Mesothelial cell of epicardium (in vitro differentiated cells): ENCODE data around the gene YIPF1. TPM values are rescaled to one million over a fixed set of nuclear protein-coding genes. Genes with fewer than 3 reads are reported as not detected.
"Not testable (repeated sequence)": the region's sequence is repeated elsewhere in the genome, so short reads cannot be mapped to it uniquely, and the experiment has no call there.

Experiments
- DNase-seq, 2 experiments: peaks; one replicate each; pipeline ENCODE4 v3.0.0; 2021; ENCODE audit warnings: low spot score in 2 of 2; ENCODE audit not compliant: unreplicated experiment in 2 of 2
- H3K27ac Mint-ChIP-seq: 2 replicates; pipeline ENCODE4 v1.8.0; 2021; ENCODE audit warnings: mixed read lengths
- H3K27me3 Mint-ChIP-seq: 2 replicates; pipeline ENCODE4 v1.8.0; 2021; ENCODE audit warnings: low read depth, mixed read lengths
- H3K36me3 Mint-ChIP-seq: 2 replicates; pipeline ENCODE4 v1.8.0; 2021; ENCODE audit warnings: mixed read lengths
- H3K4me1 Mint-ChIP-seq: 2 replicates; pipeline ENCODE4 v1.8.0; 2021; ENCODE audit warnings: mixed read lengths
- H3K4me3 Mint-ChIP-seq: 2 replicates; pipeline ENCODE4 v1.8.0; 2021; ENCODE audit warnings: mild to moderate bottlenecking, moderate library complexity, mixed read lengths
- H3K9me3 Mint-ChIP-seq: 2 replicates; pipeline ENCODE4 v1.8.0; 2021; ENCODE audit warnings: mixed read lengths
- CTCF ChIP-seq: fragments of 200-600 bp; sonication (generic); IDR thresholded peaks from one replicate; pipeline ENCODE4 v1.5.0; 2021; ENCODE audit warnings: antibody characterized with exemption; ENCODE audit not compliant: unreplicated experiment
- total RNA-seq: library from RNA; stranded (reverse); gene quantifications from 3 replicates; pipeline ENCODE4 v1.2.1, GENCODE V29; 2021

YIPF1 gene
- total RNA-seq, 1 donor from 2014 or later, result 30.9 TPM

GRCh38 chr1:53822931-53823330 is 66.7 kb downstream of the YIPF1 start:
- Mint-ChIP-seq H3K27me3 (no peaks in the 10 kb centered on the region), H3K4me1 (no peaks in the 10 kb centered on the region), H3K4me3 (no peak overlapping the region), H3K9me3 (no peaks in the 10 kb centered on the region), H3K27ac (no peak overlapping the region), H3K36me3 (peaks cover 15% of the 10 kb centered on the region)
- no peak for DNase-seq
- TF ChIP-seq CTCF, result no peak

GRCh38 chr1:53821380-53821779 is 68.2 kb downstream of the YIPF1 start:
- no peaks in the 10 kb centered on the region for H3K4me1 Mint-ChIP-seq
- peaks cover 11% of the 10 kb centered on the region for H3K9me3 Mint-ChIP-seq
- no peak overlapping the region for H3K4me3 Mint-ChIP-seq
- H3K27me3 Mint-ChIP-seq, result no peaks in the 10 kb centered on the region
- H3K36me3 Mint-ChIP-seq, result peaks cover 22% of the 10 kb centered on the region
- no peak for DNase-seq
- H3K27ac Mint-ChIP-seq, result no peak overlapping the region
- no peak for TF ChIP-seq CTCF

GRCh38 chr1:53819387-53819786 is 70.2 kb downstream of the YIPF1 start:
- TF ChIP-seq CTCF, result no peak
- peaks cover 29% of the 10 kb centered on the region for H3K9me3 Mint-ChIP-seq
- H3K27me3 Mint-ChIP-seq, result no peaks in the 10 kb centered on the region
- no peak for DNase-seq
- no peaks in the 10 kb centered on the region for H3K4me1 Mint-ChIP-seq
- H3K27ac Mint-ChIP-seq, result no peak overlapping the region
- H3K36me3 Mint-ChIP-seq, result peaks cover 39% of the 10 kb centered on the region
- no peak overlapping the region for H3K4me3 Mint-ChIP-seq

GRCh38 chr1:53816584-53816983 is 73.0 kb downstream of the YIPF1 start:
- peaks cover 64% of the 10 kb centered on the region for H3K36me3 Mint-ChIP-seq

GRCh38 chr1:53815484-53815883 is 74.1 kb downstream of the YIPF1 start:
- not testable (repeated sequence) for DNase-seq, H3K4me1 Mint-ChIP-seq, H3K27ac Mint-ChIP-seq, H3K27me3 Mint-ChIP-seq, H3K4me3 Mint-ChIP-seq
- peaks cover 75% of the 10 kb centered on the region for H3K36me3 Mint-ChIP-seq
- peaks cover 54% of the 10 kb centered on the region for H3K9me3 Mint-ChIP-seq

More at GRCh38 chr1:53816584-53816983, 73.0 kb downstream of the YIPF1 start:
- peaks cover 54% of the 10 kb centered on the region for H3K9me3 Mint-ChIP-seq
- H3K27ac Mint-ChIP-seq, H3K4me3 Mint-ChIP-seq, H3K4me1 Mint-ChIP-seq, DNase-seq, H3K27me3 Mint-ChIP-seq: not testable (repeated sequence)

- TF ChIP-seq CTCF, result no peak
- H3K9me3 Mint-ChIP-seq, result peaks cover 43% of the 10 kb centered on the region
- no peak overlapping the region for H3K4me3 Mint-ChIP-seq
- no peak overlapping the region for H3K27ac Mint-ChIP-seq
- H3K27me3 Mint-ChIP-seq, result no peaks in the 10 kb centered on the region
- DNase-seq, result no peak
- H3K4me1 Mint-ChIP-seq, result no peaks in the 10 kb centered on the region
- H3K36me3 Mint-ChIP-seq, result peaks cover 67% of the 10 kb centered on the region
These were observed 78.2 kb downstream of the YIPF1 start for GRCh38 chr1:53811414-53811851.

GRCh38 chr1:53810497-53810896 is 79.1 kb downstream of the YIPF1 start:
- Mint-ChIP-seq H3K36me3 (peaks cover 59% of the 10 kb centered on the region), H3K9me3 (peaks cover 34% of the 10 kb centered on the region)

More at GRCh38 chr1:53810497-53810896, 79.1 kb downstream of the YIPF1 start:
- H3K27ac Mint-ChIP-seq, result no peak overlapping the region
- H3K4me3 Mint-ChIP-seq, result no peak overlapping the region
- TF ChIP-seq CTCF, result no peak
- no peak for DNase-seq
- H3K4me1 Mint-ChIP-seq, result no peaks in the 10 kb centered on the region
- H3K27me3 Mint-ChIP-seq, result no peaks in the 10 kb centered on the region
